CD14-positive monocyte (primary cell): ENCODE measurements around the gene DAB2IP. TPM values are rescaled to one million over a fixed set of nuclear protein-coding genes. Genes with fewer than 3 reads are reported as not detected.

Experiments used
- DNase-seq, 3 donors: peaks; one replicate each; pipeline ENCODE4 v3.0.0-alpha.2; 2011 to 2022
- H2AFZ ChIP-seq: 2 replicates; pipeline ENCODE4 v1.6.0; 2012; ENCODE audit warnings: mild to moderate bottlenecking, low read depth, low read length, inconsistent platforms; ENCODE audit not compliant: insufficient read depth, poor library complexity, severe bottlenecking
- H3K27ac ChIP-seq, 2 donors: 1 replicate in 1 of 2; 2 replicates in 1 of 2; pipeline ENCODE4 v1.5.1; 2012 to 2013; ENCODE audit warnings: low read length in 2 of 2, control low read depth in 1 of 2, inconsistent platforms in 1 of 2, low read depth in 1 of 2, mild to moderate bottlenecking in 1 of 2
- H3K27me3 ChIP-seq, 2 donors: one replicate each; pipeline versions ENCODE4 v1.6.0 to v1.6.1; 2011 to 2013; ENCODE audit warnings: low read length in 2 of 2; ENCODE audit not compliant: control insufficient read depth in 2 of 2, insufficient read depth in 2 of 2
- H3K36me3 ChIP-seq, 2 donors: replicated peaks in 1 of 2; 1 replicate in 1 of 2; 2 replicates in 1 of 2; pipeline versions ENCODE4 v1.5.1 to v1.6.1; 2012 to 2013; ENCODE audit warnings: low read length in 2 of 2, control low read depth in 1 of 2, inconsistent platforms in 1 of 2, mild to moderate bottlenecking in 1 of 2; ENCODE audit not compliant: insufficient read depth in 2 of 2, control insufficient read depth in 1 of 2
- H3K4me1 ChIP-seq, 2 donors: 1 replicate in 1 of 2; 2 replicates in 1 of 2; pipeline versions ENCODE4 v1.5.1 to v1.6.1; 2012 to 2013; ENCODE audit warnings: low read length in 2 of 2, control low read depth in 1 of 2, inconsistent platforms in 1 of 2, mild to moderate bottlenecking in 1 of 2, moderate library complexity in 1 of 2; ENCODE audit not compliant: insufficient read depth in 2 of 2, control insufficient read depth in 1 of 2
- H3K4me2 ChIP-seq: replicated peaks from 2 replicates; pipeline ENCODE3; 2012; ENCODE audit warnings: low read length, moderate library complexity, mild to moderate bottlenecking; ENCODE audit not compliant: poor library complexity, severe bottlenecking; ENCODE audit errors: extremely low read depth
- H3K4me3 ChIP-seq, 3 experiments: fragments of 200-600 bp in 1 of 3; sonication (generic) in 1 of 3; replicated peaks in 1 of 3; 1 replicate in 2 of 3; 2 replicates in 1 of 3; pipeline ENCODE4 v1.5.1; 2011 to 2013; ENCODE audit warnings: low read length in 3 of 3, mild to moderate bottlenecking in 3 of 3, control low read depth in 2 of 3, low read depth in 2 of 3, inconsistent platforms in 1 of 3, moderate library complexity in 1 of 3
- H3K79me2 ChIP-seq: 2 replicates; pipeline ENCODE4 v1.6.0; 2012; ENCODE audit warnings: mild to moderate bottlenecking, control low read depth, inconsistent platforms, low read length, moderate library complexity; ENCODE audit not compliant: insufficient read depth
- H3K9ac ChIP-seq: 2 replicates; pipeline ENCODE4 v1.6.0; 2017; ENCODE audit warnings: low read length, mild to moderate bottlenecking; ENCODE audit not compliant: insufficient read depth, poor library complexity, severe bottlenecking
- H3K9me3 ChIP-seq, 2 donors: replicated peaks in 1 of 2; 1 replicate in 1 of 2; 2 replicates in 1 of 2; pipeline versions ENCODE4 v1.5.1 to v1.6.1; 2012 to 2013; ENCODE audit warnings: low read length in 2 of 2, control low read depth in 1 of 2; ENCODE audit not compliant: control insufficient read depth in 1 of 2, insufficient read depth in 1 of 2
- H4K20me1 ChIP-seq: 2 replicates; pipeline ENCODE4 v1.6.0; 2012; ENCODE audit warnings: mild to moderate bottlenecking, low read length, control low read depth, moderate library complexity; ENCODE audit not compliant: insufficient read depth
- H3K27ac Mint-ChIP-seq, 7 donors: one replicate each; pipeline ENCODE4 v1.8.0; 2020; ENCODE audit warnings: mild to moderate bottlenecking in 7 of 7, mixed read lengths in 7 of 7, moderate library complexity in 6 of 7, inconsistent platforms in 2 of 7
- H3K27me3 Mint-ChIP-seq, 3 donors: one replicate each; pipeline ENCODE4 v1.8.0; 2021 to 2022; ENCODE audit warnings: low read depth in 3 of 3, mild to moderate bottlenecking in 3 of 3, mixed read lengths in 3 of 3, moderate library complexity in 3 of 3, inconsistent platforms in 1 of 3
- H3K36me3 Mint-ChIP-seq, 2 donors: one replicate each; pipeline ENCODE4 v1.8.0; 2020; ENCODE audit warnings: mixed read lengths in 2 of 2, inconsistent platforms in 1 of 2, mild to moderate bottlenecking in 1 of 2
- H3K4me1 Mint-ChIP-seq: one replicate; pipeline ENCODE4 v1.8.0; 2020; ENCODE audit warnings: mild to moderate bottlenecking, mixed read lengths
- H3K4me3 Mint-ChIP-seq, 2 donors: one replicate each; pipeline ENCODE4 v1.8.0; 2020; ENCODE audit warnings: mild to moderate bottlenecking in 2 of 2, mixed read lengths in 2 of 2, moderate library complexity in 1 of 2
- H3K9me3 Mint-ChIP-seq, 7 donors: one replicate each; pipeline ENCODE4 v1.8.0; 2020 to 2022; ENCODE audit warnings: mixed read lengths in 7 of 7, mild to moderate bottlenecking in 6 of 7, moderate library complexity in 6 of 7, inconsistent platforms in 2 of 7
- CTCF ChIP-seq: fragments of 200-600 bp; IDR thresholded peaks from one replicate; pipeline ENCODE4 v1.8.0; 2022; ENCODE audit warnings: antibody characterized with exemption, mild to moderate bottlenecking
- WGBS: methylation state at CpG from one replicate; pipeline ENCODE4 v1.1.5; 2013; ENCODE audit warnings: missing lambda C conversion rate; ENCODE audit not compliant: insufficient coverage; 5-methylcytosine and 5-hydroxymethylcytosine counted together
- intact Hi-C, 2 donors: fragments of 100-400 bp; cut with micrococcal nuclease; formaldehyde crosslinking; loops; one replicate each; pipeline versions ENCODE4 v1.15.0 to v1.15.1; 2023
- polyA plus RNA-seq, 3 donors: library from polyadenylated mRNA; depleted of rRNA in 1 of 3; unstranded in 2 of 3; stranded (reverse) in 1 of 3; fragments of 300-500 nt in 2 of 3; fragments of >200 nt in 1 of 3; fragmentation: Illumina TruSeq in 2 of 3; gene quantifications; 1 replicate in 2 of 3; 2 replicates in 1 of 3; pipeline ENCODE4 v1.2.3, GENCODE V29; 2012 to 2021

The DAB2IP gene
- polyA plus RNA-seq, 3 donors = 0.13 TPM; not detected in 2

GRCh38 chr9:121713400-121714070 is 62.1 kb downstream of the DAB2IP start:
- Histone ChIP-seq H3K9me3 (no peaks in the 10 kb centered on the region), H3K79me2 (no peaks in the 10 kb centered on the region), H3K9ac (no peak overlapping the region), H3K4me1 (no peaks in the 10 kb centered on the region), H3K4me3 (no peak overlapping the region), H4K20me1 (no peaks in the 10 kb centered on the region), H3K27me3 (no peaks in the 10 kb centered on the region), H2AFZ (no peak overlapping the region), H3K36me3 (no peaks in the 10 kb centered on the region), H3K4me2 (no peak overlapping the region), H3K27ac (no peak overlapping the region)
- Mint-ChIP-seq H3K36me3 (no peaks in the 10 kb centered on the region), H3K4me3 (no peak overlapping the region), H3K9me3 (peaks cover 0 to 2% (median 0%) of the 10 kb centered on the region in 7 donors), H3K4me1 (peaks cover 2% of the 10 kb centered on the region), H3K27ac (no peak overlapping the region), H3K27me3 (peaks cover 3 to 10% (median 3%) of the 10 kb centered on the region in 3 donors)
- 94% methylated on average over 3 of the region's 6 CpGs for WGBS
- no peak for TF ChIP-seq CTCF
- intact Hi-C loops = no loop called here
- no peak for DNase-seq

GRCh38 chr9:121714075-121714705 is 62.8 kb downstream of the DAB2IP start:
- no peak overlapping the region for H3K4me2 ChIP-seq
- H3K36me3 ChIP-seq = no peaks in the 10 kb centered on the region
- peaks cover 0 to 2% (median 0%) of the 10 kb centered on the region in 7 donors for H3K9me3 Mint-ChIP-seq
- TF ChIP-seq CTCF = no peak
- no peaks in the 10 kb centered on the region for H3K9me3 ChIP-seq
- intact Hi-C loops = no loop called here
- H3K9ac ChIP-seq = no peak overlapping the region
- no peaks in the 10 kb centered on the region for H3K4me1 ChIP-seq
- no peak overlapping the region for H3K27ac ChIP-seq
- H2AFZ ChIP-seq = no peak overlapping the region
- H3K4me3 ChIP-seq = no peak overlapping the region
- H3K4me1 Mint-ChIP-seq = peaks cover 2% of the 10 kb centered on the region
- H3K36me3 Mint-ChIP-seq = no peaks in the 10 kb centered on the region
- H3K79me2 ChIP-seq = no peaks in the 10 kb centered on the region
- no peaks in the 10 kb centered on the region for H4K20me1 ChIP-seq
- no peaks in the 10 kb centered on the region for H3K27me3 ChIP-seq
- no peak overlapping the region for H3K4me3 Mint-ChIP-seq
- H3K27ac Mint-ChIP-seq = peak overlapping the region in 1 of 7 donors; percentile 5
- peaks cover 1 to 6% (median 4%) of the 10 kb centered on the region in 3 donors for H3K27me3 Mint-ChIP-seq
- DNase-seq = no peak
- 96% methylated on average over 6 of the region's 6 CpGs for WGBS
